Prostate gland (tissue), 2 donors: ENCODE results near the gene DNAJB5.

Source experiments
- POLR2A ChIP-seq: fragments of 450-650 bp; IDR thresholded peaks from one replicate; pipeline ENCODE4 v1.6.1; 2016; ENCODE audit warnings: antibody characterized with exemption, mild to moderate bottlenecking
- POLR2AphosphoS5 ChIP-seq: sonication (generic); formaldehyde crosslinking; IDR thresholded peaks from one replicate; pipeline ENCODE4 v1.6.1; 2017; ENCODE audit warnings: antibody characterized with exemption
- TF ChIP-seq, protein P1 (sequence below), 4 experiments: fragments of 200-600 bp in 2 of 4; fragments of 450-650 bp in 2 of 4; sonication (generic) in 2 of 4; IDR thresholded peaks; 1 replicate in 3 of 4; 2 replicates in 1 of 4; pipeline ENCODE4 v1.5.1; 2016 to 2019; ENCODE audit warnings: antibody characterized with exemption in 4 of 4, mild to moderate bottlenecking in 2 of 4, moderate library complexity in 2 of 4

DNA sequence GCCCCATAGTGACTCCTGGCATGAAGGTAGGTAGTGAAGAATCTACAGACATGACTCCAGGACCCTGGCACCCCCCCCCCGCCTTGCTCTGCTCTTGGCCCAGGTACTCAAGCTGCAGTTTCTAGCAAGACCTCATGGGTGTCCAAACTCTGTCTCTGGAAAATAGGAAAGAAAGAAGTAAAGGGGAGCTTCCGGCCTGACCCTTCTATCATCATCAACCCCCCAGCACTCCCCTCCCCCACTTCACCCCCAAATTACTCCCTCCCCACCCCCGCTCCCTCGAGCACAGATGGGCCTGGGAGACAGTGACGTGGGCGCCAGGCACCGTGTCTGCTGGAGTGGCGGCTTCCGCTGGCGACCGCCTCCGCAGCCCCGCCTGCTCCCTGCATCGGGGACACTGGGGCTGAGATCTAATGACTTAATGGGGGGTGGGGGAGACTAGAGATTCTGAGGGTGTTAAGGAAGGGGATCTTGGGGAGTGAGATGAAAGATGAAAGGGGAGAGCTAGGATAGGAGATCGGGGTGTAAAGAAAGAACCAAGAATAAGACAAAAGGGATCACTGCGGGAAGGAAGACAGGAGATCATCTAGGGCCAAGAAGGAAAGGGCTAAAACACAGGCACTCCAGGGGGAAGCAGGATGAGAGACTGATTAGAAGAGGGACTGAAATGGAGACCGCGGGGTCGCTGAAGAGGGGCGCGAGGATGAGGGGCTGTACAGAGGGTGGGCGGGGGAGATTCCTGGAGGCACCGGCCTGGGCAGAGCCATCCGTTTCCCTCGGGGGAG lies 1.1 kb upstream of the DNAJB5 start:
- TF ChIP-seq POLR2A, result no peak
- TF ChIP-seq, protein P1, sequence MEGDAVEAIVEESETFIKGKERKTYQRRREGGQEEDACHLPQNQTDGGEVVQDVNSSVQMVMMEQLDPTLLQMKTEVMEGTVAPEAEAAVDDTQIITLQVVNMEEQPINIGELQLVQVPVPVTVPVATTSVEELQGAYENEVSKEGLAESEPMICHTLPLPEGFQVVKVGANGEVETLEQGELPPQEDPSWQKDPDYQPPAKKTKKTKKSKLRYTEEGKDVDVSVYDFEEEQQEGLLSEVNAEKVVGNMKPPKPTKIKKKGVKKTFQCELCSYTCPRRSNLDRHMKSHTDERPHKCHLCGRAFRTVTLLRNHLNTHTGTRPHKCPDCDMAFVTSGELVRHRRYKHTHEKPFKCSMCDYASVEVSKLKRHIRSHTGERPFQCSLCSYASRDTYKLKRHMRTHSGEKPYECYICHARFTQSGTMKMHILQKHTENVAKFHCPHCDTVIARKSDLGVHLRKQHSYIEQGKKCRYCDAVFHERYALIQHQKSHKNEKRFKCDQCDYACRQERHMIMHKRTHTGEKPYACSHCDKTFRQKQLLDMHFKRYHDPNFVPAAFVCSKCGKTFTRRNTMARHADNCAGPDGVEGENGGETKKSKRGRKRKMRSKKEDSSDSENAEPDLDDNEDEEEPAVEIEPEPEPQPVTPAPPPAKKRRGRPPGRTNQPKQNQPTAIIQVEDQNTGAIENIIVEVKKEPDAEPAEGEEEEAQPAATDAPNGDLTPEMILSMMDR (IDR thresholded peaks at IDR 0.05), result no peak
- no peak for TF ChIP-seq POLR2AphosphoS5
